DND-41 (cell line): ENCODE measurements around the gene USB1.

Experiments used
- EZH2 ChIP-seq: IDR thresholded peaks from 3 replicates; pipeline ENCODE4 v1.6.1; 2012; ENCODE audit warnings: borderline replicate concordance, low read depth, mild to moderate bottlenecking, moderate library complexity, low read length, inconsistent platforms; ENCODE audit not compliant: severe bottlenecking
- TF ChIP-seq, protein P1 (sequence below): IDR thresholded peaks from 2 replicates; pipeline ENCODE4 v1.5.1; 2012; ENCODE audit warnings: borderline replicate concordance, low read length, moderate library complexity, mild to moderate bottlenecking; ENCODE audit not compliant: poor library complexity, severe bottlenecking; ENCODE audit errors: extremely low read depth

DNA sequence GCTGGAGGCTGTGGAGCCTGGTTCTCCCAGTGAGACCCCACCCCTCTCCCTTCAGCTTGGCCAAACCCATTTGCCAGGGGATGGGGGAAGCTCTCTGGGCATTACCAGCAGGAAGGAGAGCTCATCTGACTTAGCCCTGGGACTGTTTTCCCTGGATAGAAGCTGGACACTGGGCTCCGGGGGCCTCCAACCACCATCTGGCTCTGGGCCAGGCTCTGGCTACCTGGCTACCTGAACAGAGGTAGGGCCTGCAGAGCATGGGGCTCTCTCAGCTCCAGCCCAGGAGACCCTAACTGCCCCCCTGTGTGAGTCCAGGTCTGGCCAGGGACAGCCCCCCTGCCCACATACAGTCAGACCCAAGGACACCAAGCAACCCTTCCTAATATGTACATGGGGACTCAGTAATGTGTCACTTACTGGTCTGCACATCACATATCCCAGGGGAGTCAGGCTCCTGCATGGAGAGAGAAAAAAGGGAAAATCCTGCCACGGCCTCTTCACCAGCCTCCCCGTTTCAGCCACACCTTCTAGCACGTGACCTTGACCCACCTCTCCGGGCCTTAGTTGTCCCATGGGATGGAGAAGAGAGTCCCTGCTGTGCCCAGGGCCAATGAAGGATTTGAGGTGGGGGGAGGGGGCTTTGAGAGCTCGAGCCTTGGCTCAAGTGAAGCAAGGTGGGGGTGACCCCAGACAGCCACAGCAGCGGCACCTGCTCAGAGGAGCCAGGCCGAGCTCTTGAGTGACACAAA is 44.1 kb upstream of the USB1 start:
- TF ChIP-seq EZH2 = no peak
- TF ChIP-seq, protein P1, sequence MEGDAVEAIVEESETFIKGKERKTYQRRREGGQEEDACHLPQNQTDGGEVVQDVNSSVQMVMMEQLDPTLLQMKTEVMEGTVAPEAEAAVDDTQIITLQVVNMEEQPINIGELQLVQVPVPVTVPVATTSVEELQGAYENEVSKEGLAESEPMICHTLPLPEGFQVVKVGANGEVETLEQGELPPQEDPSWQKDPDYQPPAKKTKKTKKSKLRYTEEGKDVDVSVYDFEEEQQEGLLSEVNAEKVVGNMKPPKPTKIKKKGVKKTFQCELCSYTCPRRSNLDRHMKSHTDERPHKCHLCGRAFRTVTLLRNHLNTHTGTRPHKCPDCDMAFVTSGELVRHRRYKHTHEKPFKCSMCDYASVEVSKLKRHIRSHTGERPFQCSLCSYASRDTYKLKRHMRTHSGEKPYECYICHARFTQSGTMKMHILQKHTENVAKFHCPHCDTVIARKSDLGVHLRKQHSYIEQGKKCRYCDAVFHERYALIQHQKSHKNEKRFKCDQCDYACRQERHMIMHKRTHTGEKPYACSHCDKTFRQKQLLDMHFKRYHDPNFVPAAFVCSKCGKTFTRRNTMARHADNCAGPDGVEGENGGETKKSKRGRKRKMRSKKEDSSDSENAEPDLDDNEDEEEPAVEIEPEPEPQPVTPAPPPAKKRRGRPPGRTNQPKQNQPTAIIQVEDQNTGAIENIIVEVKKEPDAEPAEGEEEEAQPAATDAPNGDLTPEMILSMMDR = no peak
